Motor neuron (in vitro differentiated cells): ENCODE data around the gene ZFP36L1. TPM values are rescaled to one million over a fixed set of nuclear protein-coding genes. Genes with fewer than 3 reads are reported as not detected.

Experiments used
- ATAC-seq, 8 experiments: fragments of 200-7000 bp; cut with Tn5 transposase; replicated peaks in 6 of 8; 2 replicates each; pipeline ENCODE4 v1.8.0; 2021; ENCODE audit warnings: mild to moderate bottlenecking in 8 of 8, moderate library complexity in 8 of 8
- H3K27ac ChIP-seq, 2 donors: fragments of 250-450 bp; sonication (Bioruptor Pico); 2 replicates each; pipeline ENCODE4 v1.9.0; 2021; ENCODE audit warnings: antibody characterized with exemption in 2 of 2, mild to moderate bottlenecking in 2 of 2, moderate library complexity in 1 of 2
- H3K4me1 ChIP-seq, 2 donors: fragments of 250-450 bp; sonication (Bioruptor Pico); replicated peaks in 1 of 2; 2 replicates each; pipeline ENCODE4 v1.6.1; 2021; ENCODE audit warnings: antibody characterized with exemption in 2 of 2, mild to moderate bottlenecking in 2 of 2, moderate library complexity in 1 of 2
- H3K4me3 ChIP-seq, 5 donors: fragments of 250-450 bp; sonication (Bioruptor Pico); 2 replicates each; pipeline ENCODE4 v1.9.0; 2021; ENCODE audit warnings: antibody characterized with exemption in 5 of 5, mild to moderate bottlenecking in 5 of 5, moderate library complexity in 4 of 5
- WGBS, 10 experiments: fragments of 450-650 bp; shearing (Covaris generic); methylation state at CpG; one replicate each; pipeline ENCODE4 v1.0.0; 2022; 5-methylcytosine and 5-hydroxymethylcytosine counted together
- in situ Hi-C, 9 experiments: fragments of 400-800 bp; cut with MboI; loops; one replicate each; pipeline ENCODE4 v1.15.0; 2021; ENCODE audit warnings: low sequenced_read_pairs in 9 of 9, low pct_unique_long_range_greater_than_20kb in 2 of 9; ENCODE audit not compliant: unreplicated experiment in 9 of 9
- total RNA-seq, 8 experiments: library from RNA; unstranded; fragments of 300-600 nt; gene quantifications; 2 replicates each; pipeline versions ENCODE4 v1.2.3 to v1.2.4, GENCODE V29; 2022

Gene ZFP36L1
- total RNA-seq, 8 experiments from 2014 or later: 16.5 to 47.8 (median 29.7) TPM

- 17 to 75% (median 40%) methylated on average over 1 to 2 of the region's 4 CpGs; no CpG with 5 or more reads in 7 of the 10 experiments for WGBS, 10 experiments
- in situ Hi-C loops: loop anchor here in 8 of 9 experiments (10.0 to 25.0 kb wide), 3 partner anchors 586 to 888 kb away; no protein-coding TSS in a partner anchor
Measured at GRCh38 chr14:68822926-68823325, 30.1 kb upstream of the ZFP36L1 start.

GRCh38 chr14:68822132-68822651, 29.3 kb upstream of the ZFP36L1 start:
- Histone ChIP-seq H3K4me3 (no peak overlapping the region), H3K4me1 (no peaks in the 10 kb centered on the region), H3K27ac (no peak overlapping the region)
- in situ Hi-C loops: loop anchor here in 8 of 9 experiments (10.0 to 25.0 kb wide), 3 partner anchors 585 to 887 kb away; no protein-coding TSS in a partner anchor
- no peak for ATAC-seq
- WGBS, 10 experiments: 75 to 100% (median 86%) methylated on average over 1 to 3 of the region's 4 CpGs; no CpG with 5 or more reads in 4 of the 10 experiments

More at GRCh38 chr14:68822926-68823325, 30.1 kb upstream of the ZFP36L1 start:
- no peaks in the 10 kb centered on the region for H3K4me1 ChIP-seq
- ATAC-seq: no peak
- no peak overlapping the region for H3K27ac ChIP-seq
- no peak overlapping the region for H3K4me3 ChIP-seq

- in situ Hi-C loops: loop anchor here in 8 of 9 experiments (10.0 to 25.0 kb wide), 3 partner anchors 584 to 886 kb away; no protein-coding TSS in a partner anchor
- no peak overlapping the region for H3K4me3 ChIP-seq
- no peak for ATAC-seq
- WGBS, 10 experiments: 69 to 100% (median 80%) methylated on average over 1 to 7 of the region's 18 CpGs; no CpG with 5 or more reads in 3 of the 10 experiments
- H3K4me1 ChIP-seq: peaks cover 3 to 7% of the 10 kb centered on the region in 2 donors
- no peak overlapping the region for H3K27ac ChIP-seq
Measured at GRCh38 chr14:68820999-68821683, 28.3 kb upstream of the ZFP36L1 start.

GRCh38 chr14:68820536-68820935, 27.7 kb upstream of the ZFP36L1 start:
- Histone ChIP-seq H3K4me3 (no peak overlapping the region), H3K27ac (no peak overlapping the region), H3K4me1 (peaks cover 8 to 11% of the 10 kb centered on the region in 2 donors)
- no peak for ATAC-seq
- in situ Hi-C loops: loop anchor here in 8 of 9 experiments (10.0 to 25.0 kb wide), 3 partner anchors 583 to 886 kb away; no protein-coding TSS in a partner anchor
- WGBS, 10 experiments: 88 to 100% (median 100%) methylated on average over 1 to 4 of the region's 4 CpGs; no CpG with 5 or more reads in 2 of the 10 experiments

- Histone ChIP-seq H3K4me1 (peaks cover 11 to 15% of the 10 kb centered on the region in 2 donors), H3K27ac (no peak overlapping the region), H3K4me3 (no peak overlapping the region)
- ATAC-seq: no peak
- whole genome bisulfite sequencing, 10 experiments: 83 to 100% (median 100%) methylated on average over 1 to 2 of the region's 9 CpGs; no CpG with 5 or more reads in 4 of the 10 experiments
- in situ Hi-C loops: loop anchor here in 8 of 9 experiments (10.0 to 25.0 kb wide), 3 partner anchors 583 to 885 kb away; no protein-coding TSS in a partner anchor
Measured at GRCh38 chr14:68820119-68820518, 27.3 kb upstream of the ZFP36L1 start.

- peak in 3 of 8 experiments; percentile 65 to 77 (median 70) for ATAC-seq
- Histone ChIP-seq H3K4me1 (peaks cover 20 to 23% of the 10 kb centered on the region in 2 donors), H3K27ac (no peak overlapping the region), H3K4me3 (no peak overlapping the region)
- in situ Hi-C loops: loop anchor here in 7 of 9 experiments (25.0 kb wide), 2 partner anchors 582 to 882 kb away; no protein-coding TSS in a partner anchor
- 100% methylated on average over 1 of the region's 10 CpGs; no CpG with 5 or more reads in 9 of the 10 experiments for WGBS, 10 experiments
Measured at GRCh38 chr14:68819260-68819691, 26.4 kb upstream of the ZFP36L1 start.

- Histone ChIP-seq H3K4me3 (no peak overlapping the region), H3K4me1 (peaks cover 24 to 29% of the 10 kb centered on the region in 2 donors), H3K27ac (no peak overlapping the region)
- WGBS, 10 experiments: 100% methylated on average over 1 of the region's 3 CpGs; no CpG with 5 or more reads in 8 of the 10 experiments
- ATAC-seq: no peak
- in situ Hi-C loops: loop anchor here in 7 of 9 experiments (25.0 kb wide), 2 partner anchors 580 to 880 kb away; no protein-coding TSS in a partner anchor
Measured at GRCh38 chr14:68817506-68818212, 24.8 kb upstream of the ZFP36L1 start.

GRCh38 chr14:68816943-68817430, 24.1 kb upstream of the ZFP36L1 start:
- H3K4me3 ChIP-seq: no peak overlapping the region
- no peak for ATAC-seq
- 0 to 80% (median 39%) methylated on average over 1 to 8 of the region's 13 CpGs; no CpG with 5 or more reads in 2 of the 10 experiments for WGBS, 10 experiments
- H3K4me1 ChIP-seq: peaks cover 24 to 29% of the 10 kb centered on the region in 2 donors
- in situ Hi-C loops: loop anchor here in 7 of 9 experiments (25.0 kb wide), 2 partner anchors 580 to 880 kb away; no protein-coding TSS in a partner anchor
- H3K27ac ChIP-seq: no peak overlapping the region

- H3K4me1 ChIP-seq: peaks cover 24 to 29% of the 10 kb centered on the region in 2 donors
- H3K27ac ChIP-seq: peak overlapping the region; percentile 96 to 97
- in situ Hi-C loops: loop anchor here in 7 of 9 experiments (25.0 kb wide), 2 partner anchors 579 to 879 kb away; no protein-coding TSS in a partner anchor
- peak overlapping the region; percentile 23 to 36 (median 31) for H3K4me3 ChIP-seq
- 0% methylated on average over 1 of the region's 82 CpGs; no CpG with 5 or more reads in 9 of the 10 experiments for WGBS, 10 experiments
- ATAC-seq: peak; percentile 63 to 97 (median 96)
Measured at GRCh38 chr14:68816183-68816942, 23.5 kb upstream of the ZFP36L1 start.

GRCh38 chr14:68815298-68816182, 22.7 kb upstream of the ZFP36L1 start:
- Histone ChIP-seq H3K4me1 (peaks cover 24 to 29% of the 10 kb centered on the region in 2 donors), H3K4me3 (peak overlapping the region in 1 of 5 donors; percentile 36), H3K27ac (peak overlapping the region; percentile 96 to 97)
- in situ Hi-C loops: loop anchor here in 7 of 9 experiments (25.0 kb wide), 2 partner anchors 578 to 878 kb away; no protein-coding TSS in a partner anchor
- 27 to 97% (median 79%) methylated on average over 1 to 8 of the region's 16 CpGs; no CpG with 5 or more reads in 2 of the 10 experiments for WGBS, 10 experiments
- no peak for ATAC-seq
